SH-SY5Y (cell line): ENCODE data around the gene TSPO.

Source experiments
- GATA2 ChIP-seq: IDR thresholded peaks from 2 replicates; pipeline ENCODE4 v1.6.1; 2011; ENCODE audit warnings: mild to moderate bottlenecking, low read depth, low read length
- GATA3 ChIP-seq: IDR thresholded peaks from 2 replicates; pipeline ENCODE4 v1.6.1; 2011; ENCODE audit warnings: low read depth, mild to moderate bottlenecking, low read length, moderate library complexity

DNA sequence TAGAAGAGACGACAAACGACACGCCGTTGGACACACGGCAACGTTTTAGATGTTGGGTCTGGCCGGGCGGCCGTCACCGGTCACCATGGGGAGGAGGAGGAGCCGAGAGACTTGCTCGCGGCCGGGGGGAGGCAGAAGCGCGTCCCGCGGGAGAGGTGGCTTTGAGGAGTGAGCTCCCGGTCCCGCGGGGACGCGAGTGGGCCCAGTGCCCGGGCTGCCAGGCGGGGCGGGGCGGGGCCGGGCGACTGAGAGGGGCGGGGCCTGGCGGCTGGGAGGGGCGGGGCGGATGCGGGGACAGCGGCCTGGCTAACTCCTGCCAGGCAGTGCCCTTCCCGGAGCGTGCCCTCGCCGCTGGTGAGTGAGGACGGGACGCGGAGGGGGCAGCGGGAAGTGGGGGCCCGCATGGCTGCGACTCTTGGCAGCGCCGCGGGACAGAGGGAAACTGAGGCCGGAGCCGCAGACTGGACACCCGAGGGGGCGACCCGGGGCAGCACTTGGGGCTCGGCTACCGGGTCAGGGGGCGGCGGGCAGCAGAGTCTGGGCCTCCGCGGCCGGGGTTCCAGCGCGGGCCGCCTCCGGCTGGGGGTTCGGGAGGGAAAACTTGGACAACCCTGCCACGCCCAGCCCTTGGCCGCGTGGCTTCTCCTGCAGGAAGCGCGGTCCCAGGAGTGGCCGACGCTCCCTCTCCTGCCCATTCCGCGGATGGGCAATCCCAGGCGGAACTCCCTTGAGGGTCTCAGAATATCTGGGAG lies at the start of gene TSPO:
- TF ChIP-seq GATA2 (no peak), GATA3 (no peak)
